HepG2 (cell line): ENCODE data around the gene PRIMA1. TPM values are rescaled to one million over a fixed set of nuclear protein-coding genes. Genes with fewer than 3 reads are reported as not detected.

Experiments used
- ATAC-seq: fragments of 200-7000 bp; cut with Tn5 transposase; 3 replicates; pipeline ENCODE4 v1.9.1; 2020; ENCODE audit warnings: mild to moderate bottlenecking, moderate library complexity
- BruUV-seq: library from RNA; stranded (reverse); fragments of 400-500 nt; replicated peaks from 2 replicates; lab custom pipeline; 2021; lab: Mats Ljungman, UMichigan
- CTCF ChIA-PET: fragments of 300-600 bp; formaldehyde crosslinking; extraction: SDS; loops from one replicate; lab custom pipeline; 2021; ENCODE audit warnings: low total read pairs, inconsistent platforms, low intra/inter-chr PET ratio; lab: Yijun Ruan, JAX
- POLR2A ChIA-PET: fragments of 350-600 bp; sonication (Branson Sonifier 250); formaldehyde crosslinking; loops from one replicate; lab custom pipeline; 2020; ENCODE audit warnings: antibody characterized with exemption, inconsistent platforms; lab: Yijun Ruan, JAX
- DNase-seq: peaks from one replicate; pipeline ENCODE4 v3.0.0-alpha.2; 2015; ENCODE audit warnings: low spot score
- FAIRE-seq: peaks from 3 replicates; lab custom pipeline; 2011; peaks lifted over from hg19 to GRCh38; lab: Jason Lieb, UNC
- H2AFZ ChIP-seq: one replicate; pipeline ENCODE4 v1.6.1; 2011; ENCODE audit warnings: low read length, inconsistent platforms
- H3K27ac ChIP-seq: fragments of 300-600 bp; 3 replicates; pipeline ENCODE4 v1.8.0; 2011; ENCODE audit warnings: mixed run types, mild to moderate bottlenecking, mixed read lengths, low read length, inconsistent platforms; ENCODE audit not compliant: insufficient read depth; ENCODE audit errors: extremely low read length
- H3K27me3 ChIP-seq, 2 experiments: fragments of 200-600 bp in 1 of 2; 2 replicates in 1 of 2; 3 replicates in 1 of 2; pipeline versions ENCODE4 v1.6.0 to v1.8.0; 2011; ENCODE audit warnings: low read length in 2 of 2, mild to moderate bottlenecking in 2 of 2, moderate library complexity in 2 of 2, inconsistent platforms in 1 of 2; ENCODE audit not compliant: insufficient read depth in 2 of 2, control insufficient read depth in 1 of 2
- H3K36me3 ChIP-seq, 2 experiments: fragments of 200-600 bp in 1 of 2; replicated peaks in 1 of 2; 2 replicates in 1 of 2; 3 replicates in 1 of 2; pipeline versions ENCODE4 v1.5.1 to v1.8.0; 2011; ENCODE audit warnings: low read length in 2 of 2, inconsistent platforms in 1 of 2; ENCODE audit not compliant: insufficient read depth in 2 of 2, control insufficient read depth in 1 of 2
- H3K4me1 ChIP-seq: 2 replicates; pipeline ENCODE4 v1.5.1; 2012; ENCODE audit warnings: low read length, inconsistent platforms; ENCODE audit not compliant: insufficient read depth
- H3K4me2 ChIP-seq: 2 replicates; pipeline ENCODE4 v1.6.0; 2011; ENCODE audit warnings: low read depth, low read length, inconsistent platforms
- H3K4me3 ChIP-seq, 3 experiments: fragments of 200-600 bp in 1 of 3; sonication (generic), shearing (Covaris generic) in 1 of 3; replicated peaks in 1 of 3; 2 replicates each; pipeline ENCODE4 v1.5.1; 2011 to 2016; ENCODE audit warnings: low read length in 3 of 3, inconsistent platforms in 2 of 3, low read depth in 2 of 3, mild to moderate bottlenecking in 2 of 3, control low read depth in 1 of 3, mixed read lengths in 1 of 3; ENCODE audit not compliant: insufficient read depth in 1 of 3
- H3K79me2 ChIP-seq: one replicate; pipeline ENCODE4 v1.6.1; 2011; ENCODE audit warnings: low read length, inconsistent platforms; ENCODE audit not compliant: insufficient read depth
- H3K9ac ChIP-seq: 2 replicates; pipeline ENCODE4 v1.6.0; 2011; ENCODE audit warnings: mild to moderate bottlenecking, low read depth, low read length, inconsistent platforms; ENCODE audit not compliant: insufficient read depth
- H3K9me3 ChIP-seq: 2 replicates; pipeline ENCODE4 v1.5.1; 2012; ENCODE audit warnings: mild to moderate bottlenecking, low read length
- H4K20me1 ChIP-seq: 2 replicates; pipeline ENCODE4 v1.6.0; 2011; ENCODE audit warnings: inconsistent platforms, mild to moderate bottlenecking, low read length, moderate library complexity; ENCODE audit not compliant: insufficient read depth
- ARID4A ChIP-seq: sonication (generic); formaldehyde crosslinking; IDR thresholded peaks from 2 replicates; pipeline ENCODE4 v1.5.0; 2020; ENCODE audit warnings: mild to moderate bottlenecking, missing genetic modification reagents, borderline replicate concordance
- FUBP1 ChIP-seq: sonication (generic); formaldehyde crosslinking; IDR thresholded peaks from 2 replicates; pipeline ENCODE4 v1.5.1; 2020; ENCODE audit warnings: missing genetic modification reagents, mild to moderate bottlenecking, borderline replicate concordance
- LBX2 ChIP-seq: sonication (generic); formaldehyde crosslinking; IDR thresholded peaks from 2 replicates; pipeline ENCODE4 v1.5.0; 2020; ENCODE audit warnings: missing genetic modification reagents, mild to moderate bottlenecking, borderline replicate concordance
- MTA3 ChIP-seq: sonication (generic); formaldehyde crosslinking; IDR thresholded peaks from 2 replicates; pipeline ENCODE4 v1.4.0; 2020; ENCODE audit warnings: missing genetic modification reagents
- POLR2AphosphoS2 ChIP-seq: IDR thresholded peaks from 2 replicates; pipeline ENCODE4 v1.6.1; 2011; ENCODE audit warnings: low read depth, low read length, improper control_type of control experiment
- ZBTB43 ChIP-seq: sonication (generic); formaldehyde crosslinking; conservative IDR thresholded peaks from 2 replicates; pipeline ENCODE4 v1.4.0; 2020; ENCODE audit warnings: missing genetic modification reagents
- ZC3H4 ChIP-seq: sonication (generic); formaldehyde crosslinking; IDR thresholded peaks from 2 replicates; pipeline ENCODE4 v1.4.0; 2020; ENCODE audit warnings: missing genetic modification reagents, borderline replicate concordance
- ZNF274 ChIP-seq: sonication (generic); formaldehyde crosslinking; IDR thresholded peaks from 2 replicates; pipeline ENCODE4 v1.5.1; 2020; ENCODE audit warnings: mild to moderate bottlenecking, missing genetic modification reagents
- ZNF513 ChIP-seq: sonication (generic); formaldehyde crosslinking; conservative IDR thresholded peaks from 2 replicates; pipeline ENCODE4 v1.5.0; 2020; ENCODE audit warnings: missing genetic modification reagents
- ZNF660 ChIP-seq: sonication (generic); formaldehyde crosslinking; IDR thresholded peaks from 2 replicates; pipeline ENCODE4 v1.5.1; 2020; ENCODE audit warnings: mild to moderate bottlenecking, low read depth, missing genetic modification reagents, borderline replicate concordance
- ZNF704 ChIP-seq: sonication (generic); formaldehyde crosslinking; IDR thresholded peaks from 2 replicates; pipeline ENCODE4 v1.8.1; 2023; ENCODE audit warnings: mild to moderate bottlenecking, inconsistent platforms, moderate library complexity, missing genetic modification reagents, borderline replicate concordance
- ZNF709 ChIP-seq: sonication (generic); formaldehyde crosslinking; IDR thresholded peaks from 2 replicates; pipeline ENCODE4 v1.5.0; 2020; ENCODE audit warnings: mild to moderate bottlenecking, missing genetic modification reagents
- WGBS: methylation state at CpG from one replicate; pipeline ENCODE4 v1.1.6; 2017; ENCODE audit warnings: low lambda C conversion rate; 5-methylcytosine and 5-hydroxymethylcytosine counted together
- in situ Hi-C: cut with HindIII; loops from 2 replicates; pipeline ENCODE4 v1.10.0; 2017; ENCODE audit warnings: low pct_unique_long_range_greater_than_20kb; ENCODE audit not compliant: extremely low pct_ligation_motif_present
- intact Hi-C: fragments of 100-400 bp; cut with micrococcal nuclease; formaldehyde crosslinking; loops from one replicate; pipeline ENCODE4 v1.10.0; 2022; ENCODE audit not compliant: unreplicated experiment
- polyA plus RNA-seq, 8 experiments: library from polyadenylated mRNA; depleted of rRNA in 3 of 8; stranded (reverse) in 7 of 8; unstranded in 1 of 8; fragments of >200 nt; fragmentation: Illumina TruSeq in 4 of 8; extraction: Trizol in 4 of 8; gene quantifications; 2 replicates each; pipeline versions ENCODE4 v1.2.1 to v1.2.3, GENCODE V29; 2011 to 2016; ENCODE audit warnings: low read depth in 4 of 8, missing spikeins in 1 of 8, mixed read lengths in 1 of 8; ENCODE audit not compliant: insufficient read depth in 1 of 8
- total RNA-seq, 5 experiments: library from RNA; depleted of rRNA; stranded (reverse); fragments of >200 nt; fragmentation: Illumina TruSeq; extraction: Trizol; gene quantifications; 2 replicates each; pipeline ENCODE4 v1.2.3, GENCODE V29; 2016; ENCODE audit warnings: low read depth in 1 of 5

The PRIMA1 gene
- total and polyA plus RNA-seq, 2 of the 13 experiments (the other 11 are each of a cell fraction or from before 2014, with no cell fraction given), result 2.4 to 3.2 TPM

GRCh38 chr14:93829839-93830481 lies 41.7 kb upstream of the PRIMA1 start:
- peaks cover 11% of the 10 kb centered on the region for H3K4me1 ChIP-seq
- no peaks in the 10 kb centered on the region for H3K9me3 ChIP-seq
- in situ Hi-C loops (no loop called here), intact Hi-C loops (no loop called here)
- no peak overlapping the region for H3K27ac ChIP-seq
- no peak for ATAC-seq
- no peaks in the 10 kb centered on the region for H3K36me3 ChIP-seq
- H3K27me3 ChIP-seq, result peaks cover 0 to 3% of the 10 kb centered on the region in 2 experiments; a peak in 2 of 5 replicates
- H3K4me3 ChIP-seq, result no peak overlapping the region
- no peaks in the 10 kb centered on the region for H3K79me2 ChIP-seq
- H3K9ac ChIP-seq, result no peak overlapping the region
- H4K20me1 ChIP-seq, result no peaks in the 10 kb centered on the region
- BruUV-seq, result no TSS peak
- POLR2A ChIA-PET, result no interaction called here
- WGBS, result 23% methylated on average over 4 of the region's 4 CpGs
- no peak for FAIRE-seq
- CTCF ChIA-PET, result no interaction called here
- DNase-seq, result no peak
- no peak overlapping the region for H3K4me2 ChIP-seq
- H2AFZ ChIP-seq, result no peak overlapping the region
- no peak for TF ChIP-seq ARID4A (CRISPR knock-in tag)
- no peak for TF ChIP-seq ZNF660 (CRISPR knock-in tag)
- TF ChIP-seq ZBTB43, result no peak
- no peak for TF ChIP-seq ZNF274 (CRISPR knock-in tag)
- no peak for TF ChIP-seq LBX2 (CRISPR knock-in tag)
- TF ChIP-seq ZNF709 (CRISPR knock-in tag), result no peak
- TF ChIP-seq ZNF513 (CRISPR knock-in tag), result no peak
- TF ChIP-seq FUBP1, result no peak
- TF ChIP-seq MTA3, result no peak
- no peak for TF ChIP-seq ZC3H4 (CRISPR knock-in tag)
- no peak for TF ChIP-seq ZNF704 (CRISPR knock-in tag)
- TF ChIP-seq POLR2AphosphoS2, result no peak
